HAP-1 (cell line): ENCODE measurements around the gene SSX4.
"Not testable (repeated sequence)": the region's sequence is repeated elsewhere in the genome, so short reads cannot be mapped to it uniquely, and the experiment has no call there.

Experiments
- DNase-seq, 2 experiments: peaks; one replicate each; pipeline ENCODE4 v3.0.0-alpha.2; 2016 to 2020; ENCODE audit warnings: low spot score in 2 of 2
- H3K27me3 ChIP-seq: fragments of 250-450 bp; sonication (Bioruptor Pico); 2 replicates; pipeline ENCODE4 v1.5.1; 2020; ENCODE audit warnings: low read depth, mild to moderate bottlenecking, moderate library complexity
- H3K36me3 ChIP-seq: fragments of 250-450 bp; sonication (Bioruptor Pico); replicated peaks from 2 replicates; pipeline ENCODE4 v1.5.1; 2020; ENCODE audit warnings: mild to moderate bottlenecking
- H3K4me1 ChIP-seq: fragments of 250-450 bp; sonication (Bioruptor Pico); 2 replicates; pipeline ENCODE4 v1.5.1; 2020; ENCODE audit warnings: mild to moderate bottlenecking
- H3K4me3 ChIP-seq: fragments of 250-450 bp; sonication (Bioruptor Pico); 2 replicates; pipeline ENCODE4 v1.5.1; 2020; ENCODE audit warnings: mild to moderate bottlenecking, moderate library complexity
- H3K9me3 ChIP-seq: fragments of 250-450 bp; sonication (Bioruptor Pico); 2 replicates; pipeline ENCODE4 v1.5.1; 2020; ENCODE audit warnings: mild to moderate bottlenecking, moderate library complexity
- in situ Hi-C: fragments of 300-500 bp; cut with MboI; formaldehyde crosslinking; loops from 3 replicates; pipeline ENCODE4 v1.14.3; 2020; ENCODE audit warnings: low sequenced_read_pairs, inconsistent platforms, mixed read lengths

SSX4 gene

GRCh38 chrX:48383239-48383638 is at the start of gene SSX4:
Gene SSX4 (plus strand): TSS chrX:48383539. CDS start chrX:48384054, 515 bp downstream.
- in situ Hi-C loops, result not testable (repeated sequence)

GRCh38 chrX:48346059-48346458 is 37.3 kb upstream of the SSX4 start:
- DNase-seq, in situ Hi-C loops, H3K36me3 ChIP-seq, H3K4me3 ChIP-seq, H3K4me1 ChIP-seq, H3K9me3 ChIP-seq, H3K27me3 ChIP-seq: not testable (repeated sequence)

More at GRCh38 chrX:48383239-48383638, at the start of gene SSX4:
- not testable (repeated sequence) for H3K9me3 ChIP-seq, H3K4me1 ChIP-seq, H3K27me3 ChIP-seq, H3K4me3 ChIP-seq, H3K36me3 ChIP-seq, DNase-seq

GRCh38 chrX:48356315-48357094 is 26.8 kb upstream of the SSX4 start, which contains the start of gene SSX3:
Gene SSX3 (minus strand): TSS chrX:48356703. CDS start chrX:48355249, 1,454 bp downstream.
- DNase-seq, result not testable (repeated sequence)
- in situ Hi-C loops, result loop anchor here (25.0 kb wide), 1 partner anchor 94 kb away; the partner anchor contains the start of gene SSX1

GRCh38 chrX:48357681-48358080 is 25.7 kb upstream of the SSX4 start:
- Histone ChIP-seq H3K9me3 (no peaks in the 10 kb centered on the region), H3K36me3 (no peaks in the 10 kb centered on the region), H3K4me3 (no peak overlapping the region), H3K4me1 (no peaks in the 10 kb centered on the region), H3K27me3 (no peaks in the 10 kb centered on the region; the same call in 1 of the 2 replicates)
- in situ Hi-C loops, result loop anchor here (25.0 kb wide), 1 partner anchor 95 kb away; the partner anchor contains the start of gene SSX1
- DNase-seq, result no peak

More at GRCh38 chrX:48356315-48357094, 26.8 kb upstream of the SSX4 start, which contains the start of gene SSX3:
- H3K27me3 ChIP-seq, H3K4me1 ChIP-seq, H3K36me3 ChIP-seq, H3K9me3 ChIP-seq, H3K4me3 ChIP-seq: not testable (repeated sequence)

- H3K4me3 ChIP-seq, H3K4me1 ChIP-seq, H3K27me3 ChIP-seq, H3K9me3 ChIP-seq, DNase-seq, H3K36me3 ChIP-seq: not testable (repeated sequence)
- in situ Hi-C loops, result loop anchor here (25.0 kb wide), 1 partner anchor 97 kb away; the partner anchor contains the start of gene SSX1
Measured at GRCh38 chrX:48359281-48359680, 24.1 kb upstream of the SSX4 start.

- not testable (repeated sequence) for H3K4me1 ChIP-seq, DNase-seq, H3K4me3 ChIP-seq, H3K9me3 ChIP-seq, H3K36me3 ChIP-seq, H3K27me3 ChIP-seq
- in situ Hi-C loops, result loop anchor here (25.0 kb wide), 1 partner anchor 106 kb away; the partner anchor contains the start of gene SSX1
Measured at GRCh38 chrX:48367717-48368408, 15.5 kb upstream of the SSX4 start.

GRCh38 chrX:48370408-48370807 is 12.9 kb upstream of the SSX4 start:
- DNase-seq, H3K27me3 ChIP-seq, H3K36me3 ChIP-seq, H3K4me3 ChIP-seq, H3K9me3 ChIP-seq, H3K4me1 ChIP-seq: not testable (repeated sequence)
- in situ Hi-C loops, result loop anchor here (25.0 kb wide), 1 partner anchor 108 kb away; the partner anchor contains the start of gene SSX1

- H3K27me3 ChIP-seq, H3K9me3 ChIP-seq, H3K4me3 ChIP-seq, H3K4me1 ChIP-seq, DNase-seq, H3K36me3 ChIP-seq, in situ Hi-C loops: not testable (repeated sequence)
Measured at GRCh38 chrX:48396931-48397330, 13.6 kb downstream of the SSX4 start.

GRCh38 chrX:48397825-48398224 is 14.5 kb downstream of the SSX4 start:
- H3K36me3 ChIP-seq, H3K27me3 ChIP-seq, H3K9me3 ChIP-seq, in situ Hi-C loops, DNase-seq, H3K4me1 ChIP-seq, H3K4me3 ChIP-seq: not testable (repeated sequence)

GRCh38 chrX:48411860-48412259 is 28.5 kb downstream of the SSX4 start, which contains the start of gene SSX4B:
Gene SSX4B (minus strand): TSS chrX:48411960. CDS start chrX:48411372, 588 bp downstream.
- H3K36me3 ChIP-seq, H3K9me3 ChIP-seq, H3K27me3 ChIP-seq, H3K4me3 ChIP-seq, DNase-seq, H3K4me1 ChIP-seq, in situ Hi-C loops: not testable (repeated sequence)

GRCh38 chrX:48427027-48427716 is 43.8 kb downstream of the SSX4 start:
- H3K4me1 ChIP-seq, in situ Hi-C loops, DNase-seq: not testable (repeated sequence)

GRCh38 chrX:48429606-48430005 is 46.3 kb downstream of the SSX4 start:
- H3K4me3 ChIP-seq, H3K27me3 ChIP-seq, H3K9me3 ChIP-seq, H3K36me3 ChIP-seq, in situ Hi-C loops, H3K4me1 ChIP-seq, DNase-seq: not testable (repeated sequence)

More at GRCh38 chrX:48427027-48427716, 43.8 kb downstream of the SSX4 start:
- H3K27me3 ChIP-seq, H3K9me3 ChIP-seq, H3K36me3 ChIP-seq, H3K4me3 ChIP-seq: not testable (repeated sequence)

- H3K4me3 ChIP-seq, H3K9me3 ChIP-seq, H3K36me3 ChIP-seq, DNase-seq, in situ Hi-C loops, H3K27me3 ChIP-seq, H3K4me1 ChIP-seq: not testable (repeated sequence)
Measured at GRCh38 chrX:48430166-48430565, 46.8 kb downstream of the SSX4 start.
